ENCODE results near the gene LCLAT1.

LCLAT1 gene

DNA sequence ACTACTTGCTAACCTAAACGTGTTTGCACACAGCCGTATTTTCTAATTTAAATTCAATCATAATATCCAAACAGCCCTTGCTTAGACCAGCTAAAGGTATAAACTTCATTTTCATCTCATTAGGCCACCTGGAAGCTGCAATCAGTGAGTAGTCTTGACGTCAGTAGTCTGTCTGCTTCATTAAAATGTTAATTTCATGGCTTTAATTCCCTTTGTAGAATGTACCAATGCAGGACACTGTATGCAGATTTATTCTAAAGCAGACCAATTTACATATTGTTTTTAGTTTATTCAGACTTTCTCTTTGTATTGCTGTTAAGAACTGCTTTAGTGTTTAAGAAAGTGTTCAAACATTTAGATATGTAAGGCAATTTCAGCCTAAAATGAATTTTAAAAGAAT lies 158.2 kb downstream of the LCLAT1 start:
- no peak overlapping the region for H3K4me3 ChIP-seq (ENCODE audit: low read length, poor library complexity, severe bottlenecking)
- TF ChIP-seq, protein P1, sequence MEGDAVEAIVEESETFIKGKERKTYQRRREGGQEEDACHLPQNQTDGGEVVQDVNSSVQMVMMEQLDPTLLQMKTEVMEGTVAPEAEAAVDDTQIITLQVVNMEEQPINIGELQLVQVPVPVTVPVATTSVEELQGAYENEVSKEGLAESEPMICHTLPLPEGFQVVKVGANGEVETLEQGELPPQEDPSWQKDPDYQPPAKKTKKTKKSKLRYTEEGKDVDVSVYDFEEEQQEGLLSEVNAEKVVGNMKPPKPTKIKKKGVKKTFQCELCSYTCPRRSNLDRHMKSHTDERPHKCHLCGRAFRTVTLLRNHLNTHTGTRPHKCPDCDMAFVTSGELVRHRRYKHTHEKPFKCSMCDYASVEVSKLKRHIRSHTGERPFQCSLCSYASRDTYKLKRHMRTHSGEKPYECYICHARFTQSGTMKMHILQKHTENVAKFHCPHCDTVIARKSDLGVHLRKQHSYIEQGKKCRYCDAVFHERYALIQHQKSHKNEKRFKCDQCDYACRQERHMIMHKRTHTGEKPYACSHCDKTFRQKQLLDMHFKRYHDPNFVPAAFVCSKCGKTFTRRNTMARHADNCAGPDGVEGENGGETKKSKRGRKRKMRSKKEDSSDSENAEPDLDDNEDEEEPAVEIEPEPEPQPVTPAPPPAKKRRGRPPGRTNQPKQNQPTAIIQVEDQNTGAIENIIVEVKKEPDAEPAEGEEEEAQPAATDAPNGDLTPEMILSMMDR (conservative IDR thresholded peaks at IDR 0.05; ENCODE audit: low read length), result no peak
- TF ChIP-seq EZH2phosphoT487 (IDR thresholded peaks at IDR 0.05; ENCODE audit: borderline replicate concordance), result no peak
- 0 out of 2 replicates have a peak, but pooled peaks cover 10% of the 10 kb centered on the region for H3K36me3 ChIP-seq (ENCODE audit: insufficient read depth, low read length)

DNA sequence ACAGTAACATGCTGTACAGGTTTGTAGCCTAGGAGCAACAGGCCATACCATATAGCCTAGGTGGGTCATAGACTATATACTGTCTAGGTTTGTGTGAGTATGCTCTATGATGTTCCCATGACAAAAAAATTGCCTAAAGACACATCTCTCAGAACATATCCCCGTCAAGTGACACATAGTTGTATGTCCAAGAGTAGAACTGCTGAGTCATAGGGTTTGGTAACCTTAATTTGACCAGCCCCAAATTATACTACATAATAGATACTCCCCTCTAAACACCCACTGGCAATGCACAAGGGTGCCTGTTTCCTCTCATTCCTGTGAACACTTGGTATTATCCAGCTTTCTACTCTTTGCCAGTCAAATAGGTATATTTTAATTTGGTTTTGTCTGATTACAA lies 161.6 kb downstream of the LCLAT1 start:
- TF ChIP-seq, protein P1 (conservative IDR thresholded peaks at IDR 0.05; ENCODE audit: low read length), result no peak
- TF ChIP-seq EZH2phosphoT487 (IDR thresholded peaks at IDR 0.05; ENCODE audit: borderline replicate concordance), result no peak
- Histone ChIP-seq H3K9me2 (replicated peaks; ENCODE audit: low read depth, low read length) (no peaks in the 10 kb centered on the region), H3K36me3 (ENCODE audit: insufficient read depth, low read length) (0 out of 2 replicates have a peak, but pooled peaks cover 10% of the 10 kb centered on the region), H3K4me3 (ENCODE audit: low read length, poor library complexity, severe bottlenecking) (no peak overlapping the region), H3K79me2 (ENCODE audit: insufficient read depth, low read length) (no peaks in the 10 kb centered on the region), H3K4me1 (ENCODE audit: insufficient read depth, low read length, poor library complexity, severe bottlenecking) (no peaks in the 10 kb centered on the region), H3K27me3 (ENCODE audit: insufficient read depth, low read length, poor library complexity, severe bottlenecking) (no peaks in the 10 kb centered on the region), H3K9me3 (ENCODE audit: insufficient read depth, low read depth, low read length) (no peaks in the 10 kb centered on the region), H2AFZ (ENCODE audit: low read length) (no peak overlapping the region), H3F3A (ENCODE audit: low read depth) (no peaks in the 10 kb centered on the region), H3K9ac (ENCODE audit: low read depth, low read length, poor library complexity, severe bottlenecking) (no peak overlapping the region), H3K4me2 (ENCODE audit: low read depth, low read length, poor library complexity, severe bottlenecking) (no peak overlapping the region), H4K20me1 (ENCODE audit: insufficient read depth, low read length, poor library complexity, severe bottlenecking) (no peaks in the 10 kb centered on the region)

More for the DNA sequence above, 158.2 kb downstream of the LCLAT1 start:
- no peak overlapping the region for H3K4me2 ChIP-seq (ENCODE audit: low read depth, low read length, poor library complexity, severe bottlenecking)
- H3K9ac ChIP-seq (ENCODE audit: low read depth, low read length, poor library complexity, severe bottlenecking), result no peak overlapping the region
- no peaks in the 10 kb centered on the region for H3F3A ChIP-seq (ENCODE audit: low read depth)
- H2AFZ ChIP-seq (ENCODE audit: low read length), result no peak overlapping the region
- H3K79me2 ChIP-seq (ENCODE audit: insufficient read depth, low read length), result no peaks in the 10 kb centered on the region
- H3K9me3 ChIP-seq (ENCODE audit: insufficient read depth, low read depth, low read length), result no peaks in the 10 kb centered on the region
- H4K20me1 ChIP-seq (ENCODE audit: insufficient read depth, low read length, poor library complexity, severe bottlenecking), result no peaks in the 10 kb centered on the region
- H3K9me2 ChIP-seq (replicated peaks; ENCODE audit: low read depth, low read length), result no peaks in the 10 kb centered on the region
- H3K27me3 ChIP-seq (ENCODE audit: insufficient read depth, low read length, poor library complexity, severe bottlenecking), result no peaks in the 10 kb centered on the region
- H3K4me1 ChIP-seq (ENCODE audit: insufficient read depth, low read length, poor library complexity, severe bottlenecking), result no peaks in the 10 kb centered on the region

DNA sequence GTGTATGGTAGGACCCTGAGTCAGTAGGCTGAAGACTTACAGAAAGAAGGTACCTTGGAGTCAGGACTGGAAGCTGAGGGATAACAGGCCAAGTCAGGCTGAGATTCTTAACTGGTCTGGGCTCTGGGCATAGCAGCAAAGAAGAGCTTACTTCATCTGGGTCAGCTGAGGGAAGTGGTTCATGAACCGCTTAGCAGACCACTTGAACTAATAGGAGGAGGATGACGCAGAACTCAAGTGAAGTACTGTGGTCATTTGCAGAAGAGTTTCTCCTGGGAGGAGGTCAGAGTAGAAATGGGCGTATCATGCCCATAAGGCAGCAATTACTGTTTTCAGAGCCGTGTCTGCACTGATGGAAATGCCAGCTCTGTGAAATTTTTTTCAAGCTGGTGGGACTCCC lies 164.5 kb downstream of the LCLAT1 start:
- H4K20me1 ChIP-seq (ENCODE audit: insufficient read depth, low read length, poor library complexity, severe bottlenecking), result no peaks in the 10 kb centered on the region
- H3K27me3 ChIP-seq (ENCODE audit: insufficient read depth, low read length, poor library complexity, severe bottlenecking), result no peaks in the 10 kb centered on the region
- no peaks in the 10 kb centered on the region for H3F3A ChIP-seq (ENCODE audit: low read depth)
- no peak overlapping the region for H3K9ac ChIP-seq (ENCODE audit: low read depth, low read length, poor library complexity, severe bottlenecking)
- H2AFZ ChIP-seq (ENCODE audit: low read length), result no peak overlapping the region
- no peaks in the 10 kb centered on the region for H3K79me2 ChIP-seq (ENCODE audit: insufficient read depth, low read length)
- H3K4me3 ChIP-seq (ENCODE audit: low read length, poor library complexity, severe bottlenecking), result no peak overlapping the region
- no peaks in the 10 kb centered on the region for H3K4me1 ChIP-seq (ENCODE audit: insufficient read depth, low read length, poor library complexity, severe bottlenecking)
- 0 out of 2 replicates have a peak, but pooled peaks cover 4% of the 10 kb centered on the region for H3K36me3 ChIP-seq (ENCODE audit: insufficient read depth, low read length)
- H3K9me2 ChIP-seq (replicated peaks; ENCODE audit: low read depth, low read length), result no peaks in the 10 kb centered on the region
- H3K9me3 ChIP-seq (ENCODE audit: insufficient read depth, low read depth, low read length), result no peaks in the 10 kb centered on the region
- no peak overlapping the region for H3K4me2 ChIP-seq (ENCODE audit: low read depth, low read length, poor library complexity, severe bottlenecking)
- TF ChIP-seq, protein P1 (conservative IDR thresholded peaks at IDR 0.05; ENCODE audit: low read length), result no peak
- TF ChIP-seq EZH2phosphoT487 (IDR thresholded peaks at IDR 0.05; ENCODE audit: borderline replicate concordance), result no peak

Measured in Loucy (cell line).